Thyroid gland (tissue), 4 donors: Measurements from ENCODE around the gene SMPD1. TPM values are rescaled to one million over a fixed set of nuclear protein-coding genes. Genes with fewer than 3 reads are reported as not detected.
A peak's percentile ranks its signal among the peaks of the same experiment; 100 is the strongest.

Source experiments
- DNase-seq, 2 donors: peaks; one replicate each; pipeline ENCODE4 v3.0.0-alpha.2; 2019
- H3K27ac ChIP-seq, 3 donors: fragments of 200-600 bp; sonication (generic); 1 replicate in 2 of 3; 2 replicates in 1 of 3; pipeline ENCODE4 v1.5.1; 2016 to 2019; ENCODE audit warnings: mild to moderate bottlenecking in 1 of 3, moderate library complexity in 1 of 3
- H3K27me3 ChIP-seq: fragments of 200-600 bp; sonication (generic); one replicate; pipeline ENCODE4 v1.5.1; 2019
- H3K36me3 ChIP-seq, 2 donors: fragments of 200-600 bp; sonication (generic); one replicate each; pipeline ENCODE4 v1.5.1; 2016 to 2019
- H3K4me1 ChIP-seq, 2 donors: fragments of 200-600 bp; sonication (generic); one replicate each; pipeline ENCODE4 v1.5.1; 2017 to 2019
- H3K4me3 ChIP-seq, 3 donors: fragments of 200-600 bp; sonication (generic); replicated peaks in 1 of 3; 1 replicate in 2 of 3; 2 replicates in 1 of 3; pipeline ENCODE4 v1.5.1; 2016; ENCODE audit warnings: mild to moderate bottlenecking in 1 of 3
- H3K9me3 ChIP-seq: fragments of 200-600 bp; sonication (generic); one replicate; pipeline ENCODE4 v1.5.1; 2017
- POLR2A ChIP-seq, 2 donors: fragments of 450-650 bp; IDR thresholded peaks; one replicate each; pipeline ENCODE4 v1.6.1; 2017; ENCODE audit warnings: antibody characterized with exemption in 2 of 2, mild to moderate bottlenecking in 2 of 2, moderate library complexity in 1 of 2
- WGBS, 2 donors: methylation state at CpG; one replicate each; pipeline ENCODE4 v1.1.5; 2017; 5-methylcytosine and 5-hydroxymethylcytosine counted together
- intact Hi-C: fragments of 100-400 bp; cut with DNase I; formaldehyde crosslinking; loops from one replicate; pipeline ENCODE4 v1.15.1; 2023
- total RNA-seq, 4 donors: library from RNA; depleted of rRNA; stranded (reverse); fragments of >200 nt; gene quantifications; one replicate each; pipeline ENCODE4 v1.2.3, GENCODE V29; 2016
- TF ChIP-seq, protein P1 (sequence below), 6 experiments: fragments of 200-600 bp in 3 of 6; fragments of 450-650 bp in 3 of 6; sonication (generic) in 3 of 6; IDR thresholded peaks; one replicate each; pipeline ENCODE4 v1.5.1; 2016 to 2019; ENCODE audit warnings: antibody characterized with exemption in 6 of 6, mild to moderate bottlenecking in 2 of 6, inconsistent platforms in 1 of 6, moderate library complexity in 1 of 6

Gene SMPD1
- 10 to 100 TPM; 39.6 to 82.4 (median 57.6) TPM for total RNA-seq

DNA sequence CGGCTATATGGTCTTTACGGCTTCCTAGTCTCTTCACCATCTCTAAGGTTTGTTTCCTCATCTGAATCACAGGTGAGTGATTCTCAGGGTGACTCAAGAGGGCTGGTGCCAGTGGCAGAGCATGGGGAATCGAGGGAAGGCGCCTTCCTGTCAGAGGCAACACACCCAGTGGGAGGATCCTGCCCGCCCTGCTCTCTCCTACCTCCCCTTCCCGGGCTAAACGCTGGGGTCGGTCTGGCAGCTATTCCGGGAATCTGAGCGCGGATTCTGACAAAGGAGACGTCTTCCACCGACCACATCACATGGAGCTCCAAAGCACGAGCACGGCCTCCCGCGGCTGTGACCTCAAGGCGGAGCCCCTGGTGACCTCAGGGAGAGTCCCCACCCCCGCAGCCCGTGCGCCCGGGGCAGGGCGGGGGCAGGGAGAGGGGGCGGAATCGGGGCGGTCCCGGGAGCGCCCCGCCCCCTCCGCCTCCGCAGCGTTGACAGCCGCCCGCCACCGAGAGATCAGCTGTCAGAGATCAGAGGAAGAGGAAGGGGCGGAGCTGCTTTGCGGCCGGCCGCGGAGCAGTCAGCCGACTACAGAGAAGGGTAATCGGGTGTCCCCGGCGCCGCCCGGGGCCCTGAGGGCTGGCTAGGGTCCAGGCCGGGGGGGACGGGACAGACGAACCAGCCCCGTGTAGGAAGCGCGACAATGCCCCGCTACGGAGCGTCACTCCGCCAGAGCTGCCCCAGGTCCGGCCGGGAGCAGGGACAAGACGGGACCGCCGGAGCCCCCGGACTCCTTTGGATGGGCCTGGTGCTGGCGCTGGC is at the start of gene SMPD1:
Gene SMPD1, plus strand, starts transcription at position 570 of the 813 bp plus-strand sequence. Its CDS starts 125 bp downstream, at position 695.
- intact Hi-C loops = loop anchor here (10.0 kb wide), 1 partner anchor 105 kb away; the partner anchor contains the start of gene DNHD1
- H3K4me3 ChIP-seq = peak within 1 kb of the TSS; percentile 37 to 75 (median 67)
- H3K4me1 ChIP-seq = peaks cover 8 to 12% of the 10 kb centered on the region in 2 donors
- no peaks in the 10 kb centered on the region for H3K36me3 ChIP-seq
- TF ChIP-seq POLR2A (IDR thresholded peaks at IDR 0.05) = peak in 1 of 2 donors; percentile 89
- TF ChIP-seq, protein P1, sequence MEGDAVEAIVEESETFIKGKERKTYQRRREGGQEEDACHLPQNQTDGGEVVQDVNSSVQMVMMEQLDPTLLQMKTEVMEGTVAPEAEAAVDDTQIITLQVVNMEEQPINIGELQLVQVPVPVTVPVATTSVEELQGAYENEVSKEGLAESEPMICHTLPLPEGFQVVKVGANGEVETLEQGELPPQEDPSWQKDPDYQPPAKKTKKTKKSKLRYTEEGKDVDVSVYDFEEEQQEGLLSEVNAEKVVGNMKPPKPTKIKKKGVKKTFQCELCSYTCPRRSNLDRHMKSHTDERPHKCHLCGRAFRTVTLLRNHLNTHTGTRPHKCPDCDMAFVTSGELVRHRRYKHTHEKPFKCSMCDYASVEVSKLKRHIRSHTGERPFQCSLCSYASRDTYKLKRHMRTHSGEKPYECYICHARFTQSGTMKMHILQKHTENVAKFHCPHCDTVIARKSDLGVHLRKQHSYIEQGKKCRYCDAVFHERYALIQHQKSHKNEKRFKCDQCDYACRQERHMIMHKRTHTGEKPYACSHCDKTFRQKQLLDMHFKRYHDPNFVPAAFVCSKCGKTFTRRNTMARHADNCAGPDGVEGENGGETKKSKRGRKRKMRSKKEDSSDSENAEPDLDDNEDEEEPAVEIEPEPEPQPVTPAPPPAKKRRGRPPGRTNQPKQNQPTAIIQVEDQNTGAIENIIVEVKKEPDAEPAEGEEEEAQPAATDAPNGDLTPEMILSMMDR (IDR thresholded peaks at IDR 0.05) = no peak
- 1 to 7% methylated on average over 7 to 11 of the region's 63 CpGs for WGBS, 2 donors
- DNase-seq = peak; percentile 95 to 96
- H3K27me3 ChIP-seq = no peaks in the 10 kb centered on the region
- peak within 1 kb of the TSS; percentile 88 to 94 (median 89) for H3K27ac ChIP-seq
- H3K9me3 ChIP-seq = no peaks in the 10 kb centered on the region

DNA sequence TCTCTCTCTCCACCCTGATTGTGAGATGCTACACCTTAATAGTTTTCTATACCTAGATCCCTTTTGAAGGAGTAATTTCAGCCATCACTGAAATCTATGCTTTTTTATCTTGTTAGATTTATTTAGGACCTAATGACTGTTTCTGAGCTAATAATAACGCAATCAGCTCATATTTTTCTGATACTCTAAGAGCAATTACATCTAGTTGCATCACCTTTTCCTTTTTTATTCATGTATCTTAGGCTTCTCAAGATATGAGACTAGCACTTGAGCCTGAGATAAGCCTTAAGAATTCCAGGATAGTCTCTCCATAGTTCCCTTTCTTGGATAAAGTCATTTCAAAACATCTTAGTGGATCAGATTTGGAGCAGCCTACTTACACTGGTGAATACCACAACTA is 44.9 kb upstream of the SMPD1 start:
- Histone ChIP-seq H3K27me3 (no peaks in the 10 kb centered on the region), H3K4me1 (no peaks in the 10 kb centered on the region), H3K36me3 (no peaks in the 10 kb centered on the region), H3K9me3 (no peaks in the 10 kb centered on the region), H3K4me3 (no peak overlapping the region), H3K27ac (no peak overlapping the region)
- 95 to 98% methylated on average over 1 of the region's 1 CpG for WGBS, 2 donors
- intact Hi-C loops = no loop called here
- TF ChIP-seq, protein P1 (IDR thresholded peaks at IDR 0.05) = no peak
- TF ChIP-seq POLR2A (IDR thresholded peaks at IDR 0.05) = no peak
- DNase-seq = no peak

DNA sequence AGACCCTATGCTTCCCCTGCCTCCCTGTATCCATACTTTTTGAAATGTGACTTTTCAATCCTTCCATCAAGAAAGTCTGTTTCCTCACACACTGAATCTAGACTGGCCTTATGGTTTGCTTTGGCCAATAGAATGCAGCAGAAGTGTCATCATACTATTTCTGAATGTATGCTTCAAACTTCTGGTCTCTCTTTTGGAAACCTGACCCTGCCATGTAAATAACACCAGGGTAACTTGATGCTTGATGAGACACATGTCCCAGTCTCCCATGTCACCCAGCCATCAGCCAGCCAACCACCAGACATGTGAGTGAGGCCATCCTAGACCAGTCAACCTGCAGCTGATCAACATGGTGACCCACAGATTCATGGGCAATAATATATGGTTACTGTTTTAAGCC is 40.2 kb upstream of the SMPD1 start:
- Histone ChIP-seq H3K4me3 (no peak overlapping the region), H3K36me3 (no peaks in the 10 kb centered on the region), H3K27me3 (no peaks in the 10 kb centered on the region), H3K27ac (no peak overlapping the region), H3K4me1 (no peaks in the 10 kb centered on the region), H3K9me3 (no peaks in the 10 kb centered on the region)
- intact Hi-C loops = loop anchor here (5.0 to 10.0 kb wide), 2 partner anchors 98 to 325 kb away; no protein-coding TSS in a partner anchor
- TF ChIP-seq, protein P1 (IDR thresholded peaks at IDR 0.05) = no peak
- no peak for TF ChIP-seq POLR2A (IDR thresholded peaks at IDR 0.05)
- DNase-seq = no peak

DNA sequence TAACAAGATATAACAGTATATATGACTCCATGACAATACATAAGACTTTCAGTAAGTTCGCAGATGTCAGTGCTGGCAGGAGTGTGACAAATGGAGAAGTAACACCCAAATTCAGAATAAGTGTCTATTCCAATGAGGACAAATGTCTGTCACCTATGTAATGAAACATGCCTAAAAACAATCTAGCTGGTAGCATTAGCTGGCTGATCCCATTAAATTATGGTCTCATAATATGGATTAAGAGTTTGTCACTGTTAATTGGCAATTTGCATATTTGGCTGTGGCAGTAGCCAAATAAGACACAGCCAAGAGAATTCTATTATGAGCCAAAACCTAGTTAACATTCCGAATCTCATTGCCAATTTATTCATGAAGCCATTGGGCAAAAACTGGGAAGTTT is 39.8 kb upstream of the SMPD1 start:
- no peak overlapping the region for H3K27ac ChIP-seq
- 86 to 92% methylated on average over 2 of the region's 2 CpGs for WGBS, 2 donors
- no peaks in the 10 kb centered on the region for H3K36me3 ChIP-seq
- no peak for DNase-seq
- no peak for TF ChIP-seq POLR2A (IDR thresholded peaks at IDR 0.05)
- TF ChIP-seq, protein P1 (IDR thresholded peaks at IDR 0.05) = no peak
- intact Hi-C loops = loop anchor here (5.0 to 10.0 kb wide), 2 partner anchors 98 to 326 kb away; no protein-coding TSS in a partner anchor
- no peaks in the 10 kb centered on the region for H3K9me3 ChIP-seq
- no peaks in the 10 kb centered on the region for H3K27me3 ChIP-seq
- H3K4me1 ChIP-seq = no peaks in the 10 kb centered on the region
- H3K4me3 ChIP-seq = no peak overlapping the region

DNA sequence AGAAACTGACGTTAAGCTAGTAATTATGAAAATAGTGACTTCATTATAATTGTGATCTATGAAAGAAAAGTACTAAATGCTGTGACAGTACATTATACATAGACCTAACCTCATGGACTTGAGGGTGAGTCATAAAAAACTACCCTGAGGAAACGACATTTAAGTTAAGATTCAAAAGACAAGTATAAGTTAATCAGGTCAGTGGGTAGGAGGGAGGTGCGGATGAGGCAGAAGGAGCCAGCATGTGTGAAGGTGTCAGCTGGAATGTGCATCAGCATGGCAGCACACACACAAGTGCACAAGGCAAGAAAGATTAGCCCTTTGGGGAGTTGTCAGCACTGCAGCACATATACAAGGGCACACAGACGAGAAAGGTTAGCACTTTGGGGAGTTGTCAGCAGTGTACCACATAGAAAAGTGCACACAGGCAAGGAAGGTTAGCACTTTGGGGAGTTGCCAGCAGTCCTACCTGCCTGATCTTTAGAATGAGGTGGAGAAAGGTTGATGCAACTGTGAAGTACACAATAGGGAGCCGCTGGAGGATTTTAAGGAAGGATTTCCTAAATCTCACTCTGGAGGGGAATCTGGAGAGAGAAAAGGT is 38.4 kb upstream of the SMPD1 start:
- TF ChIP-seq, protein P1 (IDR thresholded peaks at IDR 0.05) = no peak
- TF ChIP-seq POLR2A (IDR thresholded peaks at IDR 0.05) = no peak
- no peaks in the 10 kb centered on the region for H3K27me3 ChIP-seq
- 78 to 84% methylated on average over 5 of the region's 5 CpGs for WGBS, 2 donors
- no peaks in the 10 kb centered on the region for H3K9me3 ChIP-seq
- intact Hi-C loops = loop anchor here (5.0 to 10.0 kb wide), 2 partner anchors 100 to 327 kb away; no protein-coding TSS in a partner anchor
- H3K4me3 ChIP-seq = no peak overlapping the region
- no peaks in the 10 kb centered on the region for H3K4me1 ChIP-seq
- no peak overlapping the region for H3K27ac ChIP-seq
- no peaks in the 10 kb centered on the region for H3K36me3 ChIP-seq
- DNase-seq = no peak
